ENCODE measurements around the gene PLCB1. TPM values are rescaled to one million over a fixed set of nuclear protein-coding genes. Genes with fewer than 3 reads are reported as not detected.

PLCB1 gene
- polyA plus RNA-seq, 1 donor (not counting 4 experiments of a cell fraction or from before 2014, with no cell fraction given), result 0.37 TPM

GRCh38 chr20:8690074-8690473, 558.0 kb downstream of the PLCB1 start:
- H3K79me2 ChIP-seq (ENCODE audit: control insufficient read depth, insufficient read depth, low read length), result no peaks in the 10 kb centered on the region
- H3K9me1 ChIP-seq (ENCODE audit: control insufficient read depth, extremely low read depth, insufficient read depth, low read length), result no peaks in the 10 kb centered on the region
- no peak overlapping the region for H3K4me3 ChIP-seq (ENCODE audit: control insufficient read depth in 2 of 3, extremely low read depth in 1 of 3, insufficient read depth in 2 of 3, low read depth in 1 of 3, low read length in 3 of 3)
- H3K4me1 ChIP-seq (ENCODE audit: control insufficient read depth, extremely low read depth, insufficient read depth, low read length), result no peaks in the 10 kb centered on the region
- no peaks in the 10 kb centered on the region for H3K36me3 ChIP-seq (ENCODE audit: control insufficient read depth in 2 of 2, extremely low read depth in 1 of 2, insufficient read depth in 2 of 2, low read length in 2 of 2)
- no peaks in the 10 kb centered on the region for H3K9me3 ChIP-seq (ENCODE audit: control insufficient read depth, low read depth, low read length)
- H3K9ac ChIP-seq (ENCODE audit: control insufficient read depth, extremely low read depth, insufficient read depth, low read length), result no peak overlapping the region
- DNase-seq (ENCODE audit: low read depth, low spot score), result no peak
- H3K27ac ChIP-seq (ENCODE audit: control insufficient read depth, insufficient read depth, low read length), result no peak overlapping the region
- no peak overlapping the region for H2AFZ ChIP-seq (ENCODE audit: control insufficient read depth, low read length)
- no peaks in the 10 kb centered on the region for H4K20me1 ChIP-seq (ENCODE audit: control insufficient read depth, extremely low read depth, insufficient read depth, low read length)
- no peak for TF ChIP-seq CTCF (optimal IDR thresholded peaks at IDR 0.05 in 1 of 3, IDR thresholded peaks at IDR 0.05 in 1 of 3, conservative IDR thresholded peaks at IDR 0.05 in 1 of 3; ENCODE audit: extremely low read depth in 1 of 3, insufficient read depth in 2 of 3, low read length in 3 of 3)
- TF ChIP-seq EZH2 (IDR thresholded peaks at IDR 0.05; ENCODE audit: low read length), result no peak
- no peak overlapping the region for H3K4me2 ChIP-seq (ENCODE audit: control insufficient read depth, extremely low read depth, insufficient read depth, low read depth, low read length)
- no peaks in the 10 kb centered on the region for H3K27me3 ChIP-seq (ENCODE audit: control insufficient read depth, extremely low read depth, insufficient read depth, low read length)
- dilution Hi-C loops (cut with MboI; ENCODE audit: extremely low pct_ligation_motif_present, low sequenced_read_pairs), result no loop called here
- no peak for FAIRE-seq

- no peaks in the 10 kb centered on the region for H3K36me3 ChIP-seq (ENCODE audit: control insufficient read depth in 2 of 2, extremely low read depth in 1 of 2, insufficient read depth in 2 of 2, low read length in 2 of 2)
- no peak overlapping the region for H3K27ac ChIP-seq (ENCODE audit: control insufficient read depth, insufficient read depth, low read length)
- DNase-seq (ENCODE audit: low read depth, low spot score) (no peak), FAIRE-seq (no peak)
- H3K79me2 ChIP-seq (ENCODE audit: control insufficient read depth, insufficient read depth, low read length), result no peaks in the 10 kb centered on the region
- H3K4me1 ChIP-seq (ENCODE audit: control insufficient read depth, extremely low read depth, insufficient read depth, low read length), result no peaks in the 10 kb centered on the region
- H3K9me1 ChIP-seq (ENCODE audit: control insufficient read depth, extremely low read depth, insufficient read depth, low read length), result no peaks in the 10 kb centered on the region
- no peak overlapping the region for H2AFZ ChIP-seq (ENCODE audit: control insufficient read depth, low read length)
- no peak overlapping the region for H3K9ac ChIP-seq (ENCODE audit: control insufficient read depth, extremely low read depth, insufficient read depth, low read length)
- no peak for TF ChIP-seq CTCF (optimal IDR thresholded peaks at IDR 0.05 in 1 of 3, IDR thresholded peaks at IDR 0.05 in 1 of 3, conservative IDR thresholded peaks at IDR 0.05 in 1 of 3; ENCODE audit: extremely low read depth in 1 of 3, insufficient read depth in 2 of 3, low read length in 3 of 3)
- no peak for TF ChIP-seq EZH2 (IDR thresholded peaks at IDR 0.05; ENCODE audit: low read length)
- H3K27me3 ChIP-seq (ENCODE audit: control insufficient read depth, extremely low read depth, insufficient read depth, low read length), result no peaks in the 10 kb centered on the region
- dilution Hi-C loops (cut with MboI; ENCODE audit: extremely low pct_ligation_motif_present, low sequenced_read_pairs), result no loop called here
- no peaks in the 10 kb centered on the region for H3K9me3 ChIP-seq (ENCODE audit: control insufficient read depth, low read depth, low read length)
- H3K4me3 ChIP-seq (ENCODE audit: control insufficient read depth in 2 of 3, extremely low read depth in 1 of 3, insufficient read depth in 2 of 3, low read depth in 1 of 3, low read length in 3 of 3), result no peak overlapping the region
- no peaks in the 10 kb centered on the region for H4K20me1 ChIP-seq (ENCODE audit: control insufficient read depth, extremely low read depth, insufficient read depth, low read length)
- no peak overlapping the region for H3K4me2 ChIP-seq (ENCODE audit: control insufficient read depth, extremely low read depth, insufficient read depth, low read depth, low read length)
Observed at GRCh38 chr20:8693709-8694108, 561.6 kb downstream of the PLCB1 start.

Measured in keratinocyte (primary cell).